BJ (cell line): ENCODE data around the gene AMIGO1. TPM values are rescaled to one million over a fixed set of nuclear protein-coding genes. Genes with fewer than 3 reads are reported as not detected.

Experiments
- CTCF ChIA-PET: fragments of 350-600 bp; formaldehyde crosslinking; extraction: SDS; loops from one replicate; lab custom pipeline; 2021; ENCODE audit warnings: antibody characterized with exemption, inconsistent platforms; lab: Yijun Ruan, JAX
- POLR2A ChIA-PET: fragments of 300-600 bp; sonication (Branson Sonifier 250); formaldehyde crosslinking; extraction: SDS; loops from one replicate; lab custom pipeline; 2021; ENCODE audit warnings: antibody characterized with exemption; lab: Charles Lee
- DNase-seq: peaks from one replicate; pipeline ENCODE4 v3.0.0-alpha.2; 2011; ENCODE audit warnings: low read depth
- H3K27me3 ChIP-seq: 2 replicates; pipeline ENCODE4 v1.6.0; 2011; ENCODE audit warnings: low read length; ENCODE audit not compliant: control insufficient read depth, insufficient read depth
- H3K36me3 ChIP-seq: 2 replicates; pipeline ENCODE4 v1.5.1; 2011; ENCODE audit warnings: low read length; ENCODE audit not compliant: control insufficient read depth, insufficient read depth
- H3K4me3 ChIP-seq: 2 replicates; pipeline ENCODE4 v1.5.1; 2011; ENCODE audit warnings: low read depth, mild to moderate bottlenecking, control low read depth, low read length
- CTCF ChIP-seq: IDR thresholded peaks from 2 replicates; pipeline ENCODE4 v1.5.1; 2011; ENCODE audit warnings: low read depth, mild to moderate bottlenecking, control low read depth, inconsistent platforms, low read length, moderate library complexity; ENCODE audit not compliant: insufficient read depth
- polyA plus RNA-seq: library from polyadenylated mRNA; depleted of rRNA; stranded (reverse); fragments of >200 nt; gene quantifications from 2 replicates; pipeline ENCODE4 v1.2.3, GENCODE V29; 2011

The AMIGO1 gene
- polyA plus RNA-seq, 1 experiment, result 3.4 TPM

GRCh38 chr1:109542657-109543056 is 33.1 kb upstream of the AMIGO1 start:
- Histone ChIP-seq H3K27me3 (peaks cover 5% of the 10 kb centered on the region; the same call in 1 of the 2 replicates), H3K36me3 (no peaks in the 10 kb centered on the region), H3K4me3 (no peak overlapping the region)
- ChIA-PET POLR2A (no interaction called here), CTCF (interaction anchor here (2.4 to 26.3 kb wide), 6 partner anchors 10 to 441 kb away, joined by 11 to 1371 read pairs (median 98); partner anchors contain the start of genes AHCYL1, AMIGO1, ATXN7L2 and CYB561D1)
- no peak for TF ChIP-seq CTCF
- no peak for DNase-seq

GRCh38 chr1:109541102-109541501 is 31.6 kb upstream of the AMIGO1 start:
- no peak for DNase-seq
- no peaks in the 10 kb centered on the region for H3K36me3 ChIP-seq
- ChIA-PET CTCF (interaction anchor here (1.1 to 26.3 kb wide), 7 partner anchors 9 to 443 kb away, joined by 3 to 1371 read pairs (median 82); partner anchors contain the start of genes AHCYL1, AMIGO1, ATXN7L2 and CYB561D1), POLR2A (no interaction called here)
- H3K27me3 ChIP-seq, result peaks cover 5% of the 10 kb centered on the region; the same call in 1 of the 2 replicates
- no peak for TF ChIP-seq CTCF
- no peak overlapping the region for H3K4me3 ChIP-seq

- Histone ChIP-seq H3K4me3 (no peak within 1 kb of the TSS), H3K27me3 (peaks cover 5% of the 10 kb centered on the region; the same call in 1 of the 2 replicates), H3K36me3 (no peaks in the 10 kb centered on the region)
- DNase-seq, result no peak
- ChIA-PET POLR2A (no interaction called here), CTCF (interaction anchor here (0.8 to 26.3 kb wide), 6 partner anchors 7 to 263 kb away, joined by 3 to 1371 read pairs (median 44); partner anchors contain the start of genes AMIGO1, ATXN7L2, CYB561D1 and GNAI3)
- no peak for TF ChIP-seq CTCF
Measured at GRCh38 chr1:109539676-109540075, 30.1 kb upstream of the AMIGO1 start, which contains the start of gene GPR61. Gene GPR61 (plus strand): TSS chr1:109539872. CDS start chr1:109543023, 3,151 bp downstream.

- no peaks in the 10 kb centered on the region for H3K36me3 ChIP-seq
- POLR2A ChIA-PET, result no interaction called here
- CTCF ChIA-PET, result interaction anchor here (0.8 to 26.3 kb wide), 11 partner anchors 9 to 446 kb away, joined by 3 to 1371 read pairs (median 4); partner anchors contain the start of genes AHCYL1, AMIGO1, ATXN7L2 and CYB561D1
- peaks cover 5% of the 10 kb centered on the region; the same call in 1 of the 2 replicates for H3K27me3 ChIP-seq
- DNase-seq, result no peak
- TF ChIP-seq CTCF, result no peak
- H3K4me3 ChIP-seq, result no peak overlapping the region
Measured at GRCh38 chr1:109538827-109539555, 29.5 kb upstream of the AMIGO1 start.

- Histone ChIP-seq H3K27me3 (peaks cover 5% of the 10 kb centered on the region; the same call in 1 of the 2 replicates), H3K4me3 (no peak overlapping the region), H3K36me3 (no peaks in the 10 kb centered on the region)
- ChIA-PET CTCF (interaction anchor here (0.9 to 26.3 kb wide), 6 partner anchors 40 to 261 kb away, joined by 3 to 1371 read pairs (median 3); partner anchors contain the start of genes AMIGO1, ATXN7L2 and CYB561D1), POLR2A (no interaction called here)
- no peak for DNase-seq
- TF ChIP-seq CTCF, result no peak
Measured at GRCh38 chr1:109537450-109538178, 28.1 kb upstream of the AMIGO1 start.
